PFSK-1 (cell line): ENCODE measurements around the gene PCGF2.

Experiments used
- FOXP2 ChIP-seq: optimal IDR thresholded peaks from 2 replicates; pipeline ENCODE3; 2011; ENCODE audit warnings: borderline replicate concordance, control low read depth, inconsistent platforms; ENCODE audit not compliant: insufficient read depth; ENCODE audit errors: extremely low read length, extremely low read depth
- POLR2AphosphoS5 ChIP-seq: IDR thresholded peaks from 2 replicates; pipeline ENCODE4 v1.6.1; 2012; ENCODE audit warnings: low read depth, mild to moderate bottlenecking, control low read depth, low read length, moderate library complexity
- REST ChIP-seq, 2 experiments: IDR thresholded peaks; 2 replicates each; pipeline versions ENCODE4 v1.6.1 to v1.8.0; 2011 to 2012; ENCODE audit warnings: low read depth in 2 of 2, low read length in 2 of 2, control low read depth in 1 of 2, inconsistent platforms in 1 of 2, mild to moderate bottlenecking in 1 of 2, moderate library complexity in 1 of 2; ENCODE audit not compliant: insufficient read depth in 1 of 2
- SIN3A ChIP-seq: IDR thresholded peaks from 2 replicates; pipeline ENCODE4 v1.6.1; 2012; ENCODE audit warnings: mild to moderate bottlenecking, low read length, moderate library complexity, borderline replicate concordance; ENCODE audit not compliant: insufficient read depth
- TAF1 ChIP-seq: IDR thresholded peaks from 2 replicates; pipeline ENCODE4 v1.6.1; 2012; ENCODE audit warnings: low read length, control low read depth, borderline replicate concordance; ENCODE audit not compliant: insufficient read depth

- TF ChIP-seq POLR2AphosphoS5 = no peak
- TF ChIP-seq SIN3A = no peak
- no peak for TF ChIP-seq REST (IDR thresholded peaks at IDR 0.05; ENCODE audit: insufficient read depth in 1 of 2, low read depth in 2 of 2, low read length in 2 of 2)
- no peak for TF ChIP-seq TAF1
- no peak for TF ChIP-seq FOXP2
Observed at GRCh38 chr17:38725066-38725465, 23.1 kb downstream of the PCGF2 start.
